Measurements from ENCODE around the gene HMGXB4.

Gene HMGXB4

GRCh38 chr22:35312198-35313059, 55.1 kb downstream of the HMGXB4 start:
- peak; percentile 42 for DNase-seq

DNA sequence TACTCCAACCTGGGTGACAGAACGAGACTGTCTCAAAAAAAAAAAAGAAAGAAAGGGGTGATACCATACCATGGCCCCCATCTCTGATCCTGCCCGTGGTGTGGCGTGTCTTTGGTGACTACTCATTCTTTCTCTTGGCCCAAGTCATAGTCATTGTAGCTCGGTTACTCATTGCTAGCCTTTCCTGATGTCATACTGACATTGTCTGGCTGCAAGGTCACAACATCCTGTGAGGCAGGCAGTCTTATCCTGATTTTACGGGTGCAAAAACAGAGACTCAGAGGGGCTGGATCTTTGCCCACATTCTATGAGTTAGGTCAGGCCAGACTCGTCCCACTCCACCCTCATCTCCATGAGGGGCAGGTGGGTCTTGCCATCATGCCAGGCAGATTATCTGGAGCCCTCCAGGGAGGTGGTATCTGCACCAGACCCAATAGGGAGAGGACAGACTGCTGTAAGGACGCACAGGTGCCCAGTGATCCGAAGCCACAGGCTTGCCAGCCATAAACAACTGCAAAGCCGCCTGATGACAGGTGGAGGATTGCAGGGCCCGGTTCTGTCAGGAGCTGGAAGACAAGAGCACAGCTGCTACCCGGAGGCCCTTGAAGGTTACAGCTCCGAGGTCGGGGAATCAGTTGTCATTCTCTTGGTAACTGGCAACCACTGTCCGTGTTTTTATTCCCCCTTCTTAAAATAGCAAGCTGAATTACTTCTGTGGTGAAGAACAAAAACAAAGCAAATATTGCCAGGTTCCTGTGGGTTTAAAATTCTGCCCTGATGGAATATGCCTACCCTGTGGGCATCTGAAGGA, 56.2 kb downstream of the HMGXB4 start:
- peak; percentile 56 for DNase-seq

- peak; percentile 32 for DNase-seq
These were observed 57.1 kb downstream of the HMGXB4 start for GRCh38 chr22:35314161-35314942.

DNA sequence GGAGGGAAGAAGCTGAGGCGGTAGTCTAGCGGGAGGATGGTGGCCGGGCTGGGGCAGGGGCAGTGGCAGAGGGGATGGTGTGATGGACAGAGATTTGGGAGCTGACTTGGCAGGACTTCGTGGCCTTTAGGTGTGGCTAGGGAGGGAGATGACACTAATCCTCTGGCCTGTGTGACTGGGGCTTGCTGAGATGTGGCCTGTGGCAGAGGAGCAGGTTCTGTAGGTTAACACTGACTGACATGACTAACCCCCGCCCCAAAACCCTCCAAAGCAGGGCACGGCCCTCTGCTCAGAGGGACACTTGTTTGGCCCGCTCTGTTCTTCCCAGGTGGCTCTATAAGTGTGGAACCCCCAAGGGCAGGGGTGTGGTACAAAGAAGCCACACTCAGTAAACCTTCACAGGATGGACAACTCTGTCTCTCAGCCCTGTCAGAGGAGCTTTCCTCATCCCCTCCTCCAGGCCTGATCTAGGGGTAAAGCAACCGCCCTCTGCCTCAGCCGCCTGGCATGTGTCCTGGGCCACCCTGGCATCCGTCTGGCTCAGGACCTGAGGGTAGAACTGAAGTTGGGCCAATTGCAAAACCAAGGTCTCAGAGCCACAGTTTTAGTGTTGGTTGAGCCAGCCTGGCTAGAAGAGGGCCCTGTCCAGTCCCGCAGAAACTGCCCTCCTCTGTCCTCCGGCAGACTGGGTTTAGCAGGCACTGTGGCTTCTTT, 58.0 kb downstream of the HMGXB4 start:
- DNase-seq, result peak; percentile 1

DNA sequence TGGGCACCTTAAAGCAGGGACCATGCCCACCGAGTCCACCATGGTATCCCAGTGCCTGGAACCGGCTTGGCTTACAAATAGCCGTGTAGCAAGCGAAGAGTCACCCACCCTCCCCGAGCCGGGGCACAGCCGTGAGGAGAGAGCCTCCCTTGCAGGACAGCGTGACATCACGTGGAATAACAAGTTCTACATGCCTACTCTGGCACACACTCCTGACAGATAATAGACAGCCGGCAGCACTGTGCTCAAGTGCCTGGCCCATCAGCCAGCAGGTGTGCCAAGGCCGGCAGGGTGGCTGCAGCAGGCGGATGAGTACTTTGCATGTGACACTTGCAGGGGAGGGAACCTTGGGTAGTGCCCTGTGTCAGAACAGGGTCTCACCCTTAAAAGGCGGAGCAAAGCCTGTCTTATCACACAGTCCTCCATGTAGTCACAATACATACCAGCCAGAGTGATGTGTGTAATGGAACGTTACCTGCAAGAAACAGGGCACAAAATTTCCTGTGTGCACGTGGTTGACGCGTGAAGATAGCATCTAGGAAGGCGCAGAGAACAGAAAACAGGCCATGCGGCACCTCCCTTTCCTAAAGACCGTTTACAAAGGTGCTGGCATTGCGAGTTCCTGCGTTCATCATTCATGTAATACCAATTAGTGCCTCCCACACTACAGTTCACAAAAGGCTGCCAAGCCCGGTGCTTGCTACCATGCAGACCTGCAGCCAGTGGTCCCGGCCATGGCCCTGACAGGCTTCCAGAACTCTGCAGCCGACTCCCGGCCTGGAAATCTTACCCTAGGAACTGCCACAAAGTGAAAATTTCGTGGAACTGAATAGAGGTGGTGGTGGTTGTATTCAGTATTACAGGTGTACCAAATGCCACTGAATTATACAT, 58.8 kb downstream of the HMGXB4 start:
- no peak for DNase-seq

GRCh38 chr22:35316751-35317150, 59.5 kb downstream of the HMGXB4 start:
- no peak for DNase-seq

- no peak for DNase-seq
These were observed 60.5 kb downstream of the HMGXB4 start for GRCh38 chr22:35317680-35318290.

GRCh38 chr22:35318346-35319215, 61.3 kb downstream of the HMGXB4 start:
- no peak for DNase-seq

- DNase-seq, result no peak
These were observed 62.1 kb downstream of the HMGXB4 start for GRCh38 chr22:35319244-35319985.

GRCh38 chr22:35322126-35322525, 64.8 kb downstream of the HMGXB4 start:
- DNase-seq, result no peak

DNA sequence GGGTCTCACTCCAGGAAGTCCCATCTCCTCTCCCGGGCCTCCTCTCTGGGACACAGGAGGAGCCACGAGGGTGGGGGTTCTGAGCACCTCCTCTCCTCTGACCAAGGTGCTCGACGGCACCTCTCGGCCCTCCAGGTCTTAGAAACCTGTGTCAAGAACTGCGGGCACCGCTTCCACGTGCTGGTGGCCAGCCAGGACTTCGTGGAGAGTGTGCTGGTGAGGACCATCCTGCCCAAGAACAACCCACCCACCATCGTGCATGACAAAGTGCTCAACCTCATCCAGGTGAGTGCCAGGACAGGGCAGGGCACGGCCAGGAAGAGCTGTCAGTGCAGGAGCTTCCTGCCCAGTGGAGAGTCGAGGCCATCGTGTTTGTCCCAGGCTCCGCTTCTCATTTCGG, 65.6 kb downstream of the HMGXB4 start:
- DNase-seq, result no peak

DNA sequence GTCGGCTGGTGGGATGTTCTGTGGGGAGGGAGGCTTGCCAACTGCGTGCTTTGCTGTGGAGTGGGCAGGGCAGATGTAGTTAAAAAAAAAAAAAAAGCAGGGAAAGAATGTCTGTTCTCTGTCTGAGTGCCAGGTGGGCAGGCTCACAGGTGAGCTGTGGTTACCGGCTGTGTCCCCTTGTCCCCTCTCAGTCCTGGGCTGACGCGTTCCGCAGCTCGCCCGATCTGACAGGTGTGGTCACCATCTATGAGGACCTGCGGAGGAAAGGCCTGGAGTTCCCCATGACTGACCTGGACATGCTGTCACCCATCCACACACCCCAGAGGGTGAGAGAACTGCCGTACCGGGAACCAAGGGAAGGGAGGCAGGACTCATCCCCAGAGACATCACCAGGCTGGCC, 66.0 kb downstream of the HMGXB4 start:
- no peak for DNase-seq

DNA sequence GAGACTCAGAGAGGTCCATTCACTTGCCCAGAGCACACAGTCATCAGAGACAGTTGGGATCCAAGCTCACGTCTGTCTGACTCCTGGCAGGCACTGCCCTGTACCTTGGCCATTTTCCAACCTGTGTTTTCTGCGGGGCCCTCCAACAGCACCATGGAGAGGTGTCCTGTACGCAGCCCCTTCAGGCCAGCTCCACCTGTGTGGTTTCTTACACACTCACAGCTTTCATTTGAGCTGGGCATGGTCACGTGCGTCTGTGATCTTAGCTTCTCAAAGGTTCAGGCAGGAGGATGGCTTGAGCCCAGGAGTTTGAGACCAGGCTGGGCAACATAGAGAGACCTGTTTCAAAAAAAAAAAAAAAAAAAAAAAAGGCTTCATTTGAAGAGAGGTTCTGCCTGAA, 66.8 kb downstream of the HMGXB4 start:
- DNase-seq, result no peak

GRCh38 chr22:35324762-35325161, 67.5 kb downstream of the HMGXB4 start:
- no peak for DNase-seq

DNA sequence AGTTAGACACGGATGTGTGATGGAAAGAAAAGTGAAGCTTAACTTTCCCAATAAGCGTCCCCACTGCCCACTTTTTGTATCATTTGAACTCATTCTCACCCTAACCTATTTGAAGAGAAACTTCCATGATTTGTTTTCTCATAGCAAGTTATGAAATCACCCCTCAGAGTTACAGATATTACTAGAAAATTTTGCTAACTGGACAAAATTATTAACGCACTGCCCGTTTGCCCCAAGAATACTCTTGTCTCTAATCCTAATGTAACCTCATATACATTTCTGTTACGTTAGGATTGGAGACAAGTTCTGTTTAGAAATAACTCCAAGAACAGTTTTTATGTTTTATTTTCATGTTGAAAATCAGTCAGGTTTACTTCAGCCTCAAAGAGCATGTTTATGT, 67.9 kb downstream of the HMGXB4 start:
- DNase-seq, result no peak

GRCh38 chr22:35326854-35327562, 69.7 kb downstream of the HMGXB4 start:
- no peak for DNase-seq

DNA sequence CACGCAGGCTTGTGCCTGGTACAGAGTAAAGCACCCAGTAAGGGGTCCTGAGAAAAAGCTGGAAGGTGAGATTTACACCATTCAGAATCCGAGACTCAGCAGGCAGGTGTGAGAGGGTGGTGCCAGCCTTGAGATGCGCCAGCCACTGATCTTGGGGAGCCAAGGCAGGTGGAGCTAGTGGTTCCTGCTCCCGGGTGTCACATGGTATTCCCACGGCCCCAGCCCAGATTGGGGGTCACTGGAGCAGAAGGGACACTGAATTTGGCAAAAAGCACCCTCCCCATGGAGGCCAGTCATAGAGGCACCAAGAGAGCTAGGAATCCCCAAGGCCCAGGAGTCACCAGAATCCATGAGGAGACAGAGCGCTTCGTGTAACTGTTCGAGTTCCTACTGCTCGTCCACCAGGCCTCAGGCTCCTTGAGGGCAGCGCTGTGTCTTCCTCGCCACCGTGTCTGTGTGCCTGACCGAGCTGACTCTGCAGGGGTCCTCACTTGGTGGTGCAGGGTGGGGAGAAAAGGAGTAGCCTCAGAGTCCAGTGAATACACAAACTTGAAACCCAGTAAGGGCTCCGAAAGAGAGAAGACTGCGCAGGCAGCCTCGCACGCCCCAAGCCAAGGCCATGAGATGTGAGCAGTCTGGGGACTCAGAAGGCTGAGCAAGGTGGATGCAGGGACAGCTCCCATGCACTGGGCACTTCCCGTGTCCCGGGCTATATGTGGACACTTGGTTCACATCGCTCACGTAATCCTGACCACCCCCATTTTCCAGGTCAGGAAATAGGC, 70.6 kb downstream of the HMGXB4 start:
- no peak for DNase-seq

DNA sequence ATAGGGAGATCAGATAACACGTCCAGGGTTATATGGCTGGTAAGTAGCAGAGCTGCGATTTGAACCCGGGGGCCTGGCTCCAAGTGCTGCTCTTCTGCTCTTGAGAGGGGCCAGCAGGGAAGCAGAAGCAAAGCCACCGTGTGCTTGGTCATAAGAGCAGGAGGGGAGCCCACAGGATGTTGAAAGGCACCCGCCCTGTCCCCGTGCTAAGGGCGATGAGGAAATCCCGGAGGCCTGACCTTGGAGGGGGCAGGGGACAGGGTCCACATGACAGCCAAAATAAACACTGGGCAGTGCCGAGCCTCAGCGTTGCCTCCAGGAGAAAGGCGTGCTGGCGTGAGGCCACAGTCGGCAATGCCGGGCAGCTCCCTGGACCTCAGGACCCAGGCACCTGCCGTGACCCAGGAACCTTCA, 71.2 kb downstream of the HMGXB4 start:
- DNase-seq, result no peak
